Panc1 (cell line): ENCODE measurements around the gene ANO4. TPM values are rescaled to one million over a fixed set of nuclear protein-coding genes. Genes with fewer than 3 reads are reported as not detected.

Experiments used
- ATAC-seq: fragments of 200-7000 bp; cut with Tn5 transposase; 2 replicates; pipeline ENCODE4 v1.9.1; 2020; ENCODE audit warnings: mild to moderate bottlenecking, moderate library complexity
- BruUV-seq: library from RNA; stranded (reverse); fragments of 400-500 nt; replicated peaks from 2 replicates; lab custom pipeline; 2021; lab: Mats Ljungman, UMichigan
- CTCF ChIA-PET: fragments of 300-600 bp; sonication (Branson Sonifier 250); formaldehyde crosslinking; loops from one replicate; lab custom pipeline; 2022; ENCODE audit warnings: antibody characterized with exemption; lab: Charles Lee
- POLR2A ChIA-PET: fragments of 300-600 bp; sonication (Branson Sonifier 250); formaldehyde crosslinking; loops from one replicate; lab custom pipeline; 2022; ENCODE audit warnings: antibody characterized with exemption; lab: Charles Lee
- DNase-seq: peaks from one replicate; pipeline ENCODE4 v3.0.0-alpha.2; 2010; ENCODE audit warnings: low read depth, low spot score
- H3K27ac ChIP-seq: 2 replicates; pipeline ENCODE4 v1.5.1; 2011; ENCODE audit warnings: mild to moderate bottlenecking, low read length, inconsistent platforms
- H3K27me3 ChIP-seq: fragments of 200-500 bp; sonication (Bioruptor generic); 2 replicates; pipeline ENCODE4 v1.6.0; 2014; ENCODE audit warnings: low read length, inconsistent platforms; ENCODE audit not compliant: control insufficient read depth, insufficient read depth
- H3K36me3 ChIP-seq: fragments of 200-500 bp; sonication (Bioruptor generic); 2 replicates; pipeline ENCODE4 v1.5.1; 2014; ENCODE audit warnings: inconsistent platforms, mild to moderate bottlenecking, low read length, moderate library complexity; ENCODE audit not compliant: control insufficient read depth, insufficient read depth
- H3K4me1 ChIP-seq: 2 replicates; pipeline ENCODE4 v1.5.1; 2011; ENCODE audit warnings: inconsistent platforms, mild to moderate bottlenecking, low read length, moderate library complexity; ENCODE audit not compliant: control insufficient read depth, insufficient read depth
- H3K4me3 ChIP-seq, 2 experiments: 2 replicates each; pipeline ENCODE4 v1.5.1; 2011 to 2012; ENCODE audit warnings: low read depth in 2 of 2, low read length in 2 of 2, mild to moderate bottlenecking in 2 of 2, inconsistent platforms in 1 of 2, moderate library complexity in 1 of 2
- H3K9me3 ChIP-seq: fragments of 200-500 bp; sonication (Bioruptor generic); 2 replicates; pipeline ENCODE4 v1.5.1; 2014; ENCODE audit warnings: low read depth, mild to moderate bottlenecking, inconsistent platforms, low read length, moderate library complexity; ENCODE audit not compliant: control insufficient read depth, insufficient read depth
- CTCF ChIP-seq: fragments of 450-650 bp; IDR thresholded peaks from 2 replicates; pipeline ENCODE4 v1.5.1; 2017; ENCODE audit warnings: mild to moderate bottlenecking
- POLR2AphosphoS5 ChIP-seq: IDR thresholded peaks from 2 replicates; pipeline ENCODE4 v1.6.1; 2012; ENCODE audit warnings: mild to moderate bottlenecking, low read depth, low read length, moderate library complexity
- REST ChIP-seq, 2 experiments: IDR thresholded peaks; 2 replicates each; pipeline ENCODE4 v1.6.1; 2011 to 2012; ENCODE audit warnings: low read depth in 2 of 2, control low read depth in 1 of 2, low read length in 1 of 2, mild to moderate bottlenecking in 1 of 2, moderate library complexity in 1 of 2; ENCODE audit not compliant: insufficient read depth in 1 of 2
- SIN3A ChIP-seq: IDR thresholded peaks from 2 replicates; pipeline ENCODE4 v1.6.1; 2012; ENCODE audit warnings: low read depth, mild to moderate bottlenecking, low read length, moderate library complexity, borderline replicate concordance; ENCODE audit not compliant: insufficient read depth
- TCF7L2 ChIP-seq: IDR thresholded peaks from 2 replicates; pipeline ENCODE4 v1.6.1; 2011; ENCODE audit warnings: mild to moderate bottlenecking, low read depth, low read length, inconsistent platforms
- in situ Hi-C: cut with HindIII; loops from 2 replicates; pipeline ENCODE4 v1.10.0; 2016; ENCODE audit warnings: low sequenced_read_pairs, low pct_unique_long_range_greater_than_20kb
- intact Hi-C: fragments of 100-400 bp; cut with micrococcal nuclease; formaldehyde crosslinking; loops from one replicate; pipeline ENCODE4 v1.10.0; 2022; ENCODE audit not compliant: unreplicated experiment
- total RNA-seq: library from RNA; stranded (reverse); gene quantifications from one replicate; pipeline ENCODE4 v1.2.1, GENCODE V29; 2021; ENCODE audit not compliant: unreplicated experiment

Gene ANO4
- total RNA-seq, 1 experiment from 2014 or later = not detected

GRCh38 chr12:101111441-101111840 is 316.9 kb downstream of the ANO4 start:
- no TSS peak for BruUV-seq
- DNase-seq = no peak
- CTCF ChIA-PET = no interaction called here
- no peaks in the 10 kb centered on the region for H3K27me3 ChIP-seq
- no peak overlapping the region for H3K27ac ChIP-seq
- TF ChIP-seq SIN3A = no peak
- TF ChIP-seq CTCF = no peak
- no peak for TF ChIP-seq POLR2AphosphoS5
- TF ChIP-seq TCF7L2 = no peak
- TF ChIP-seq REST (IDR thresholded peaks at IDR 0.05; ENCODE audit: insufficient read depth in 1 of 2, low read depth in 2 of 2, low read length in 1 of 2) = no peak
- POLR2A ChIA-PET = no interaction called here
- H3K4me3 ChIP-seq = no peak overlapping the region
- no peaks in the 10 kb centered on the region for H3K36me3 ChIP-seq
- no peaks in the 10 kb centered on the region for H3K9me3 ChIP-seq
- no peaks in the 10 kb centered on the region for H3K4me1 ChIP-seq
- no peak for ATAC-seq
- intact Hi-C loops = no loop called here
- in situ Hi-C loops = no loop called here

GRCh38 chr12:101115326-101115725 is 320.8 kb downstream of the ANO4 start:
- CTCF ChIA-PET = no interaction called here
- no peak for DNase-seq
- Histone ChIP-seq H3K36me3 (no peaks in the 10 kb centered on the region), H3K4me3 (no peak overlapping the region), H3K27ac (no peak overlapping the region), H3K27me3 (no peaks in the 10 kb centered on the region), H3K9me3 (no peaks in the 10 kb centered on the region), H3K4me1 (no peaks in the 10 kb centered on the region)
- POLR2A ChIA-PET = no interaction called here
- BruUV-seq = no TSS peak
- TF ChIP-seq REST (IDR thresholded peaks at IDR 0.05; ENCODE audit: insufficient read depth in 1 of 2, low read depth in 2 of 2, low read length in 1 of 2) (no peak), TCF7L2 (no peak)
- ATAC-seq = no peak
- intact Hi-C loops (no loop called here), in situ Hi-C loops (no loop called here)
